ELF-1 (cell line): ENCODE measurements around the gene FAM227A.
A peak's percentile ranks its signal among the peaks of the same experiment; 100 is the strongest.

Experiments
- DNase-seq: peaks from one replicate; pipeline ENCODE4 v3.0.0-alpha.2; 2016; ENCODE audit warnings: low read depth, low spot score

FAM227A gene

GRCh38 chr22:38656256-38657044 lies at the start of gene FAM227A, which contains the start of gene CBY1:
TSS of gene FAM227A (minus strand) at chr22:38656392. CDS start at chr22:38650168, 6,224 bp downstream.
TSS of gene CBY1 (plus strand) at chr22:38656638. CDS start at chr22:38668055, 11,417 bp downstream.
- peak; percentile 96 for DNase-seq

GRCh38 chr22:38705235-38706100 lies 49.3 kb upstream of the FAM227A start, which contains the start of gene GTPBP1:
TSS of gene GTPBP1 (plus strand) at chr22:38705944. CDS start at chr22:38705956, 12 bp downstream.
- DNase-seq = peak; percentile 100

GRCh38 chr22:38704654-38705234 lies 48.6 kb upstream of the FAM227A start:
- no peak for DNase-seq

- DNase-seq = peak; percentile 96
Measured at GRCh38 chr22:38700789-38701628, 44.8 kb upstream of the FAM227A start, which contains the start of gene JOSD1. TSS of gene JOSD1 (minus strand) at chr22:38700943. CDS start at chr22:38699987, 956 bp downstream.

- DNase-seq = no peak
Measured at GRCh38 chr22:38700270-38700788, 44.1 kb upstream of the FAM227A start.

- DNase-seq = peak; percentile 16
Measured at GRCh38 chr22:38699784-38700183, 43.6 kb upstream of the FAM227A start.

- no peak for DNase-seq
Measured at GRCh38 chr22:38699143-38699542, 43.0 kb upstream of the FAM227A start.

- DNase-seq = no peak
Measured at GRCh38 chr22:38698407-38699094, 42.4 kb upstream of the FAM227A start.

- peak; percentile 14 for DNase-seq
Measured at GRCh38 chr22:38697425-38698089, 41.4 kb upstream of the FAM227A start.

- no peak for DNase-seq
Measured at GRCh38 chr22:38696606-38697424, 40.6 kb upstream of the FAM227A start.

- DNase-seq = no peak
Measured at GRCh38 chr22:38694940-38695339, 38.7 kb upstream of the FAM227A start.

GRCh38 chr22:38694049-38694448 lies 37.9 kb upstream of the FAM227A start:
- no peak for DNase-seq

- no peak for DNase-seq
Measured at GRCh38 chr22:38689651-38690050, 33.5 kb upstream of the FAM227A start.

- no peak for DNase-seq
Measured at GRCh38 chr22:38685761-38686160, 29.6 kb upstream of the FAM227A start.

GRCh38 chr22:38684895-38685294 lies 28.7 kb upstream of the FAM227A start:
- DNase-seq = no peak

- DNase-seq = peak; percentile 89
Measured at GRCh38 chr22:38681582-38682335, 25.6 kb upstream of the FAM227A start, which contains the start of gene TOMM22. TSS of gene TOMM22 (plus strand) at chr22:38681957. CDS start at chr22:38681979, 22 bp downstream.

GRCh38 chr22:38675833-38676232 lies 19.6 kb upstream of the FAM227A start:
- DNase-seq = no peak

- DNase-seq = no peak
Measured at GRCh38 chr22:38674888-38675287, 18.7 kb upstream of the FAM227A start.
